HL-60/S4 (cell line): ENCODE data around the gene NDE1.
"Not testable (repeated sequence)": the region's sequence is repeated elsewhere in the genome, so short reads cannot be mapped to it uniquely, and the experiment has no call there.

Source experiments
- in situ Hi-C: fragments of 300-500 bp; cut with MboI; formaldehyde crosslinking; loops from 2 replicates; pipeline ENCODE4 v1.14.3; 2022; ENCODE audit warnings: low sequenced_read_pairs

NDE1 gene

GRCh38 chr16:15620611-15621195 lies 29.3 kb upstream of the NDE1 start:
- in situ Hi-C loops = no loop called here

DNA sequence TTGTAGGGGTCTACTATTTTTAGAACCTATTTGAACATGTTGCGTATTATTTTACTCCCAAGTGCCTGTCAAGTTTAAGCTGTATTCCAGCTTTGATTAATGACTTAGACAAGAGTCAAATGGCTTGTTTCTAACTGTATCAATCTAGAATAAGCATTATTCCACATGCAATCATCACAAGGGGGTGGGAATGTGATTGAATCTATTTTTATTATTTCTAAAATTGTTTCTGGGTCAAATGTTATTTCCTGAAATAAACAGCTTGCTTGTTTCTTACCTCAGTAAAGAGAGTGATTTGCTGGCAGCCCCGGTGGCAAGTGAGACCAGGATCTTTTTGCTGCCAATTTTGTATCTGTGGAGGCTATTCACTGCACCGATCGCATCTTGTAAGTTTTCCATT lies 28.6 kb upstream of the NDE1 start:
- in situ Hi-C loops = no loop called here

GRCh38 chr16:15621889-15622288 lies 28.2 kb upstream of the NDE1 start:
- in situ Hi-C loops = no loop called here

DNA sequence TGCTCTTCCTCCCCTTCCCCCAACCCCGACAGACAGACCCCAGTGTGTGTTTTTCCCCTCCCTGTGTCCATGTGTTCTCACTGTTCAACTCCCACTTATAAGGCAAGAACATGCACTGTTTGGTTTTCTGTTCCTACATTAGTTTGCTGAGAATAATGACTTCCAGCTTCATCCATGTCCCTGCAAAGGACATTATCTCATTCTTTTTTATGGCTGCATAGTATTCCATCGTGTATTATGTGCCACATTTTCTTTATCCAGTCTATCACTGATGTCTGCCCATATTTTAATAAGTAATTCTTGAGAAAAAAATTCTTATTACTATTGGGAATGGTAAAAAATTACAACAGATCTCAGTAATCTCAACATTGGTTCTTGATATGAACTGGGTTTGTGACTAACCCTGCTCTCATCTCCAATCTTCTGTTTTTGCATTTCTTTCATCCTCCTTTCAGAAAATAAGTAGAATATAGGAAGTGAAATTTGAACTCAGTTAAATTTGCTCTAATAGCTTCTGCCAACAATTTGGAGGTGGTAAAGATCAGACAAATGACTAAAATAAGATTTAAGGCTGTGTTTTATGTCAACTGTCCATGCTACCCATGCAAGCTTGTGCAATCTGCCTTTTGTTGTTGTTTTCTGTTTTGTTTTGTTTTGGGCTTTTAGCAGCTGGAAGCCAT lies 18.2 kb upstream of the NDE1 start:
- in situ Hi-C loops = no loop called here

GRCh38 chr16:15635926-15636325 lies 14.1 kb upstream of the NDE1 start:
- in situ Hi-C loops = no loop called here

- in situ Hi-C loops = no loop called here
These were observed 13.6 kb upstream of the NDE1 start for GRCh38 chr16:15636392-15636873.

DNA sequence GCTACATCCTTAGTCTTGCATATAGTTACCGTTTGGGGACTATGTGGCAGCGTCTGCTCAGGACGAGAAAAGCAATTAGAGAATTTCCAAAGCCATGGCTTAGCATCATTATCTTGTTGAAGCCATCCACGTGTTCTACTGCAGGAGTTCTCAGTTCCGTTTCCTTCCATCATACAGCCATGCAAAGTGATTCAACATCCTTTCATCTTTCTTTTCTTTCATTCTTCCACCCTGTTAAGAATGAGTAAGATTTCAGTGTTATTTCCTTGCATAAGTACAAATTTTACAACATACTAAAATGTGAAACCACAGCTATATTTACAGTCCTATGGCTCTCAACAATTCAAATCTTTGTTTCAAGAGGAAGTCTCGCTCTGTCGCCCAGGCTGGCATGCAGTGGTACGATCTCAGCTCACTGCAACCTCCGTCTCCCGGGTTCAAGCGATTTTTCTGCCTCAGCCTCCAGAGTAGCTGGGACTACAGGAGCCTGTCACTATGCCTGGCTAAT lies 10.9 kb upstream of the NDE1 start:
- in situ Hi-C loops = no loop called here

- in situ Hi-C loops = no loop called here
These were observed 9.1 kb upstream of the NDE1 start for GRCh38 chr16:15640966-15641365.

DNA sequence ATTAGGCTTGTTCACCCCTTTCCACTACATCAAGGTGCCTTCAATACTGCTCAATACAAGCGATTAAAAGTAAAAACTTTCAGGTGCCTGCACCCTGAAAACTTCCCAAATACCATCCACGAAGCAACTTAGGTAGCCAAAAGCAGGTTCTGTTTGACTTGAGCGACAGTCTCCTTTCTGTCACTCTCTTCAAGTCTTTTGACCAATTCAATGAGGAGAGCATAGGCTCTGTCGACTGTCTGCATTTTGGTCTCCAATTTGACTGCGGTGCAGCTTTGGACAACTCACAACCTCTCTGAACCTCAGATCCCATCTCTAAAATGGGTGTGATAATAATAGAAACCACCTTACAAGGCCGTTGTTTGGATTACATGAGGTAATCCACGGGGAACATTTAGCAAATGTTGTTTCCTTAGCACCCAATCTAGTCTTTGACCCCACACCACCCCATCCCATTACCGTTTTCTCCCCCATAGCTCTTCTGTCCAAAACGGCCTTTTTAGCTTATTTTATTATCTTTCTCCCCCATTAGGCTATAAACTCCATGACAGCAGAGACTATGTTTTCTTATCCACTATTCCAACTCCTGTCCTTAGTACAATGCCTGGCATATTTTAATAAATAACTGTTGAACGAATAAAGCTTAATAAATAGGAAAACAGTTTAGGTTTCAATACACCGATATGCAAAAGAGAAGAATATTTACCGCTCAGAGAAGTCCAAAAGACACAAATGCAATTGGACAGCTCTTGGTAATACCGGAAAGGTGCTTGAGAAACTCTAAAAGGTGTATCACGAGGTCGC lies 8.1 kb upstream of the NDE1 start:
- in situ Hi-C loops = no loop called here

- in situ Hi-C loops = no loop called here
These were observed 7.4 kb upstream of the NDE1 start for GRCh38 chr16:15642557-15643047.

DNA sequence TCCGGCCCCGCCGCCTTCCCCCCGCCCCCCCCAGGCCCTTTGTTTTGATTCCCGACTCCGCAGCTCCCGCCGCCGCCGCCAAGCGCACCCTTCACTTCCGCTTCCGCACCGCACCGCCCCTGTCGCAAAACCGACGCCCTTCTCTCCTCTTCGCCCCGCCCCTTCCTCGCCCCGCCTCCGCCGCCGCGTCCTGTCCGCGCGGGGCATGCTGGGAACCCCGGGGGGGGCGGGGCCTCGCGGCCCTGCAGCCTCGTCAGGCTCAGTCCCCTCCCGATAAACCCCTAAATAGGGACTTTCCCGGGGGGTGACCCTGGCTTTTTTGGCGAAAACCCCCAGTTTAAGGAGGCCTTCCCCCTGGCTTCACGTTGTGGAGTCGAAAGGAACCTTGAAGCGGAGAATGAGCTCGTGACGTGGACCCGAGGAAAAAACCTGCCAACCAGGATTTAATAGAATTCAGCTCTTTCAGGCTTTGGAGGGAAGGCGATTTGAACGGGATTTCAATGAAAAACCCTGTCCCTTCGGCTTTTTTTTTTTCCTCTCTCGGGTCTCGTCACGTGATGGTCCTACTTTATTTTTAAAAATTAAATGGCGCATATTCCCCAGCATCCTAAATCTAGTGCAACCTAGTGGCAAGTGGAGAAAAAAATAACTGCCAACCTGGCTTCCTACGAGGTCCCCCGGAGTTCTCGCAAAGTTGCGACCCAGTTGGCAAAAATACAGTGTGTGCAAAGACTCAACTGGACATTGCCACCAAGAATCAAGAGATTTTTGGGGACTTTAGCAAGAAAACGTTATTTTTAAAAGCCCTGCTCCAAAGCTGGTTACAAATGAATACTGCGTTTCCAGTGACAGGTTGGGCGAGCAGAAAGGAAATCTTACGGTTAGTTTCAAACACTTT lies 6.7 kb upstream of the NDE1 start, which contains the start of gene MARF1:
MARF1 (minus strand) TSS at position 107 of the 898 bp plus-strand sequence. CDS start 3,921 bp downstream, outside the sequence.
- in situ Hi-C loops = no loop called here

DNA sequence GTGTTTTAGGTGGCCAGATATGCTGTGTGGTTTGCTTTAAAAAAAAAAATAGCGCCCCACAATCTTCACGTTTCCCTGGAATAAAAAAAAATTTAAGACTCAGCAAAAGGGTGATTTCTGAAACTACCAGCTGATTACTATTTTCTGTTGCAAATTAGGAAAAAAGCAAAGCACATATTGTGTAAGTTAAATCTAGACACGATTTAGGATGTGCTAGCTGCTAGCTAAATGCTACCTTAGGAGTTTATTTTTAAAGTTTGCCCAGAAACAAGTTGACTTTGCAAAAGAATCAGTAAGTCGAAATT lies 6.1 kb upstream of the NDE1 start:
- in situ Hi-C loops = no loop called here

- in situ Hi-C loops = no loop called here
These were observed 5.6 kb upstream of the NDE1 start for GRCh38 chr16:15644267-15644961.

DNA sequence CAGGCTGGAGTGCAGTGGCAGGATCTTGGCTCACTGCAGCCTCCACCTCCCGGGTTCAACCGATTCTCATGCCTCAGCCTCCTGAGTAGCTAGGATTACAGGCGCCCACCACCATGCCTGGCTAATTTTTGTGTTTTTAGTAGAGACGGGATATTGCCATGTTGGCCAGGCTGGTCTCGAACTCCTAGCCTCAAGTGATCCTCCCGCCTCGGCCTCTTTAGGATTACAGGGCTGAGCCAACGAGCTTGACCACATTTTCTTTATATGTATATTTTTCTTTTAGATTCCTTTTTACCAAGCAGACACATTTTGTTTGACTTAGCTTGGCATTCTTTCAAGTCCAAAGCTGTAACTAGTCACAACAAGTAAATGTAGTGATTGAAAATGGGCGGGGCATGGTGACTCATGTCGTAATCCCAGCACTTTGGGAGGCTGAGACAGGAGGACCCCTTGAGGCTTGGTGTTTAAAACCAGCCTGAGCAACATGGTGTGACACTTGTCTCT lies 5.0 kb upstream of the NDE1 start:
- in situ Hi-C loops = not testable (repeated sequence)

DNA sequence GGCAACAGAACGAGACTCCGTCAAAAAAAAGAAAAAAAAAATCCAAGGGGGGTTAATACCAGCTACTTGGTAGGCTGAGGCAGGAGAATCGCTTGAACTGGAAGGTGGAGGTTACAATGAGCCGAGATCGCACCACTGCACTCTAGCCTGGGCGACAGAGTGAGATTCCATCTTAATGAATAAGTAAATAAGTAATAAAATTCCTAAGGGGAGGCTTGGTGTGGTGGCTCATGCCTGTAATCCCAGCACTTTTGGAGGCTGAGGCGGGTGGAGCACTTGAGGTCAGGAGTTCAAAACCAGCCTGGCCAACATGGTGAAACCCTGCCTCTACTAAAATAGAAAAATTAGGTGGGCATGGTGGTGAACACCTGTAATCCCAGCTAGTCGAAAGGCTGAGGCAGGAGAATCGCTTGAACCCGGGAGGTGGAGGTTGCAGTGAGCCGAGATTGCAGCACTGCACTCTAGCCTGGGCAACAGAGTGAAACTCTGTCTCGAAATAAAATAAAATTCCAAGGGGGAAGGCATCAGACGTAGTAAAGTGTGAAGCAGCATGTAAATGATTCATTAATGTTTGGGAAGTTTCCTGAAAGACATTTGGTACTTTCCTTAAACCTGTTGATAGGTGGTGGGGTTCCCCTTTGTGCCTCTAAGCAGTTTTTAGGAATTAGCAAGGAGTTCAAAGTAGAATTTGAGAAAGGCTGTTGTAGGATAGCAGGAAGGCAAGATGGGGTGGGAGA lies 3.3 kb upstream of the NDE1 start:
- in situ Hi-C loops = not testable (repeated sequence)

GRCh38 chr16:15647294-15648014 lies 2.6 kb upstream of the NDE1 start:
- in situ Hi-C loops = no loop called here

- in situ Hi-C loops = no loop called here
These were observed 1.8 kb upstream of the NDE1 start for GRCh38 chr16:15648135-15648730.

GRCh38 chr16:15649311-15649710 lies 734 bp upstream of the NDE1 start:
- in situ Hi-C loops = not testable (repeated sequence)
